HepG2 (cell line): Measurements from ENCODE around the gene ARL16. TPM values are rescaled to one million over a fixed set of nuclear protein-coding genes. Genes with fewer than 3 reads are reported as not detected.

Source experiments
- ADNP ChIP-seq: sonication (generic); formaldehyde crosslinking; IDR thresholded peaks from 2 replicates; pipeline ENCODE4 v1.4.0; 2020; ENCODE audit warnings: missing genetic modification reagents
- CBX5 ChIP-seq: sonication (generic); formaldehyde crosslinking; IDR thresholded peaks from 2 replicates; pipeline ENCODE4 v1.4.0; 2020; ENCODE audit warnings: missing genetic modification reagents, borderline replicate concordance
- FOXP1 ChIP-seq, 2 experiments: fragments of 450-650 bp in 1 of 2; IDR thresholded peaks; 2 replicates each; pipeline ENCODE4 v1.6.1; 2017 to 2018; ENCODE audit warnings: antibody characterized with exemption in 1 of 2
- JUN ChIP-seq: sonication (generic); formaldehyde crosslinking; IDR thresholded peaks from 2 replicates; pipeline ENCODE4 v1.4.0; 2020; ENCODE audit warnings: mild to moderate bottlenecking, missing genetic modification reagents
- KLF11 ChIP-seq: IDR thresholded peaks from 2 replicates; pipeline ENCODE4 v1.6.1; 2016; ENCODE audit warnings: missing compliant biosample characterization
- KLF13 ChIP-seq: sonication (generic); formaldehyde crosslinking; IDR thresholded peaks from 2 replicates; pipeline ENCODE4 v1.4.0; 2020; ENCODE audit warnings: mild to moderate bottlenecking, missing genetic modification reagents
- PITX1 ChIP-seq: sonication (generic); formaldehyde crosslinking; IDR thresholded peaks from 2 replicates; pipeline ENCODE4 v1.5.1; 2020; ENCODE audit warnings: mild to moderate bottlenecking, missing genetic modification reagents
- RXRA ChIP-seq: sonication (generic); formaldehyde crosslinking; IDR thresholded peaks from 2 replicates; pipeline ENCODE4 v1.5.1; 2020; ENCODE audit warnings: missing genetic modification reagents
- SP140L ChIP-seq: sonication (generic); formaldehyde crosslinking; IDR thresholded peaks from 2 replicates; pipeline ENCODE4 v1.4.0; 2020; ENCODE audit warnings: missing genetic modification reagents, borderline replicate concordance
- SUZ12 ChIP-seq: fragments of 150-350 bp; IDR thresholded peaks from 2 replicates; pipeline ENCODE4 v1.6.1; 2014; ENCODE audit warnings: low read depth, low read length
- ZNF20 ChIP-seq: sonication (generic); formaldehyde crosslinking; IDR thresholded peaks from 2 replicates; pipeline ENCODE4 v1.4.0; 2020; ENCODE audit warnings: mild to moderate bottlenecking, moderate library complexity, missing genetic modification reagents
- ZNF570 ChIP-seq: sonication (generic); formaldehyde crosslinking; IDR thresholded peaks from 2 replicates; pipeline ENCODE4 v1.4.0; 2020; ENCODE audit warnings: mild to moderate bottlenecking, missing genetic modification reagents, borderline replicate concordance
- ZSCAN22 ChIP-seq: sonication (generic); formaldehyde crosslinking; IDR thresholded peaks from 2 replicates; pipeline ENCODE4 v1.4.0; 2020; ENCODE audit warnings: mild to moderate bottlenecking, missing genetic modification reagents
- polyA plus RNA-seq, 8 experiments: library from polyadenylated mRNA; depleted of rRNA in 3 of 8; stranded (reverse) in 7 of 8; unstranded in 1 of 8; fragments of >200 nt; fragmentation: Illumina TruSeq in 4 of 8; extraction: Trizol in 4 of 8; gene quantifications; 2 replicates each; pipeline versions ENCODE4 v1.2.1 to v1.2.3, GENCODE V29; 2011 to 2016; ENCODE audit warnings: low read depth in 4 of 8, missing spikeins in 1 of 8, mixed read lengths in 1 of 8; ENCODE audit not compliant: insufficient read depth in 1 of 8
- total RNA-seq, 5 experiments: library from RNA; depleted of rRNA; stranded (reverse); fragments of >200 nt; fragmentation: Illumina TruSeq; extraction: Trizol; gene quantifications; 2 replicates each; pipeline ENCODE4 v1.2.3, GENCODE V29; 2016; ENCODE audit warnings: low read depth in 1 of 5
- TF ChIP-seq, protein P1 (sequence below): sonication (generic); formaldehyde crosslinking; IDR thresholded peaks from 2 replicates; pipeline ENCODE4 v1.8.0; 2022; ENCODE audit warnings: low read depth, missing genetic modification reagents
- TF ChIP-seq, protein P2 (sequence below), 2 experiments: sonication (generic) in 1 of 2; formaldehyde crosslinking in 1 of 2; IDR thresholded peaks; 2 replicates each; pipeline versions ENCODE4 v1.5.1 to v1.6.1; 2011 to 2020; ENCODE audit warnings: borderline replicate concordance in 1 of 2, low read depth in 1 of 2, low read length in 1 of 2, mild to moderate bottlenecking in 1 of 2, missing genetic modification reagents in 1 of 2, moderate library complexity in 1 of 2
- TF ChIP-seq, protein P3 (sequence below): sonication (generic); formaldehyde crosslinking; IDR thresholded peaks from 2 replicates; pipeline ENCODE4 v1.9.0; 2022; ENCODE audit warnings: missing genetic modification reagents, mild to moderate bottlenecking, borderline replicate concordance

The ARL16 gene
- total and polyA plus RNA-seq, 2 of the 13 experiments (the other 11 are each of a cell fraction or from before 2014, with no cell fraction given): 20.8 to 30.8 TPM

DNA sequence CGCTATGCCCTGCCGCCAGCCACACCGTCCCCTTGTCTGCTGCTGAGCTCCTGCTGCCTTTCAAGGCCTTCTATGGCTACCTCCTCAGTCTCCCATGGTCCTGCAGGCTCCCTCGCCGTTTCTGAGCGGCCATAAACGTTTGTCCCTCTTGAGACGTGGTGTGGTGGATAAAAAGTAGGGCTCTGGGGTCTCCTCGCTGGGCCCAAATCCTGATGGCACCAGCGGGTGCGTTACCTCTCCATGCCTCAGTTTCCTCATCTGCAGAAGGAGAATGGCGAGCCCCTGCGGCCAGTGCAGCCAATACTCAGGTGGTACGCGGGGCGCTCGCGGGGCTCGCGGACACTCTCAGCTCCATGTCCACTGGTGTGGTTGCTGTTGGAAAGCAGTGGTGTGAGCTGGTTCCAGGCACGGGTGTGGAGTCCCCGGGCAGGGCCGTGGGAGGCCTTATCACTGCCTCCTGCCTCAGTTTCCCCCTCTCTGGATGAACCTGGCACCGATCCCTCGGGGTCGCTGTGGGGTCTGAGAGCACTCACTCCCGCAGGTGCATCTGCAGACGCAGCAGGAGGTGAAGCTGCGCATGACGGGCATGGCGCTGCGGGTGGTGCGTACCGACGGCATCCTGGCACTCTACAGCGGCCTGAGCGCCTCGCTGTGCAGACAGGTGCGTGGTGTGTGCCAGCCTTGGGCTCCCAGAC lies 31.0 kb upstream of the ARL16 start (continued):
- TF ChIP-seq, protein P1, sequence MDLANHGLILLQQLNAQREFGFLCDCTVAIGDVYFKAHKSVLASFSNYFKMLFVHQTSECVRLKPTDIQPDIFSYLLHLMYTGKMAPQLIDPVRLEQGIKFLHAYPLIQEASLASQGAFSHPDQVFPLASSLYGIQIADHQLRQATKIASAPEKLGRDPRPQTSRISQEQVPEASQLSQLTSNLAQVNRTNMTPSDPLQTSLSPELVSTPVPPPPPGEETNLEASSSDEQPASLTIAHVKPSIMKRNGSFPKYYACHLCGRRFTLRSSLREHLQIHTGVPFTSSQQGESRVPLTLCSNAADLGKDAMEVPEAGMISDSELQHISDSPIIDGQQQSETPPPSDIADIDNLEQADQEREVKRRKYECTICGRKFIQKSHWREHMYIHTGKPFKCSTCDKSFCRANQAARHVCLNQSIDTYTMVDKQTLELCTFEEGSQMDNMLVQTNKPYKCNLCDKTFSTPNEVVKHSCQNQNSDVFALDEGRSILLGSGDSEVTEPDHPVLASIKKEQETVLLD (CRISPR knock-in tag): no peak
- TF ChIP-seq JUN (CRISPR knock-in tag) (no peak), SP140L (CRISPR knock-in tag) (no peak), KLF13 (CRISPR knock-in tag) (no peak), ZNF20 (CRISPR knock-in tag) (no peak), ZSCAN22 (CRISPR knock-in tag) (no peak), RXRA (CRISPR knock-in tag) (no peak; the same call in 1 of the 2 replicates), ZNF570 (no peak), PITX1 (CRISPR knock-in tag) (no peak), CBX5 (CRISPR knock-in tag) (no peak), FOXP1 (IDR thresholded peaks at IDR 0.05) (no peak), FOXP1 (CRISPR knock-in tag; IDR thresholded peaks at IDR 0.05) (no peak), ADNP (no peak), SUZ12 (no peak), KLF11 (CRISPR knock-in tag) (no peak)
- TF ChIP-seq, protein P2, sequence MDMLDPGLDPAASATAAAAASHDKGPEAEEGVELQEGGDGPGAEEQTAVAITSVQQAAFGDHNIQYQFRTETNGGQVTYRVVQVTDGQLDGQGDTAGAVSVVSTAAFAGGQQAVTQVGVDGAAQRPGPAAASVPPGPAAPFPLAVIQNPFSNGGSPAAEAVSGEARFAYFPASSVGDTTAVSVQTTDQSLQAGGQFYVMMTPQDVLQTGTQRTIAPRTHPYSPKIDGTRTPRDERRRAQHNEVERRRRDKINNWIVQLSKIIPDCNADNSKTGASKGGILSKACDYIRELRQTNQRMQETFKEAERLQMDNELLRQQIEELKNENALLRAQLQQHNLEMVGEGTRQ (IDR thresholded peaks at IDR 0.05; ENCODE audit: low read depth, low read length): no peak
- TF ChIP-seq, protein P2 (CRISPR knock-in tag; IDR thresholded peaks at IDR 0.05; ENCODE audit: borderline replicate concordance): no peak
- TF ChIP-seq, protein P3, sequence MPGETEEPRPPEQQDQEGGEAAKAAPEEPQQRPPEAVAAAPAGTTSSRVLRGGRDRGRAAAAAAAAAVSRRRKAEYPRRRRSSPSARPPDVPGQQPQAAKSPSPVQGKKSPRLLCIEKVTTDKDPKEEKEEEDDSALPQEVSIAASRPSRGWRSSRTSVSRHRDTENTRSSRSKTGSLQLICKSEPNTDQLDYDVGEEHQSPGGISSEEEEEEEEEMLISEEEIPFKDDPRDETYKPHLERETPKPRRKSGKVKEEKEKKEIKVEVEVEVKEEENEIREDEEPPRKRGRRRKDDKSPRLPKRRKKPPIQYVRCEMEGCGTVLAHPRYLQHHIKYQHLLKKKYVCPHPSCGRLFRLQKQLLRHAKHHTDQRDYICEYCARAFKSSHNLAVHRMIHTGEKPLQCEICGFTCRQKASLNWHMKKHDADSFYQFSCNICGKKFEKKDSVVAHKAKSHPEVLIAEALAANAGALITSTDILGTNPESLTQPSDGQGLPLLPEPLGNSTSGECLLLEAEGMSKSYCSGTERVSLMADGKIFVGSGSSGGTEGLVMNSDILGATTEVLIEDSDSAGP (CRISPR knock-in tag): no peak
